Skeletal muscle tissue (tissue), 4 donors: ENCODE results near the gene ACBD6. TPM values are rescaled to one million over a fixed set of nuclear protein-coding genes. Genes with fewer than 3 reads are reported as not detected.

Experiments
- H3K27ac ChIP-seq: one replicate; pipeline ENCODE4 v1.7.0; 2013; ENCODE audit warnings: mild to moderate bottlenecking, low read depth, low read length, inconsistent platforms
- H3K27me3 ChIP-seq, 3 donors: one replicate each; pipeline ENCODE4 v1.7.0; 2013; ENCODE audit warnings: low read length in 3 of 3; ENCODE audit not compliant: control insufficient read depth in 3 of 3, insufficient read depth in 3 of 3
- H3K36me3 ChIP-seq, 3 donors: one replicate each; pipeline ENCODE4 v1.7.0; 2013; ENCODE audit warnings: low read length in 3 of 3; ENCODE audit not compliant: control insufficient read depth in 3 of 3, insufficient read depth in 3 of 3
- H3K4me1 ChIP-seq, 3 donors: one replicate each; pipeline ENCODE4 v1.7.0; 2013; ENCODE audit warnings: low read length in 3 of 3, mild to moderate bottlenecking in 3 of 3; ENCODE audit not compliant: control insufficient read depth in 3 of 3, insufficient read depth in 3 of 3
- H3K4me3 ChIP-seq, 3 donors: one replicate each; pipeline ENCODE4 v1.7.0; 2013; ENCODE audit warnings: low read length in 3 of 3
- H3K9ac ChIP-seq, 3 donors: one replicate each; pipeline ENCODE4 v1.7.0; 2013; ENCODE audit warnings: low read length in 3 of 3, mild to moderate bottlenecking in 3 of 3, moderate library complexity in 2 of 3, low read depth in 1 of 3
- H3K9me3 ChIP-seq, 3 donors: one replicate each; pipeline ENCODE4 v1.7.0; 2013; ENCODE audit warnings: low read length in 3 of 3; ENCODE audit not compliant: control insufficient read depth in 3 of 3
- total RNA-seq: library from RNA; depleted of rRNA; stranded (reverse); fragments of >200 nt; gene quantifications from one replicate; pipeline ENCODE4 v1.2.3, GENCODE V29; 2014
- donor health status: Osteomylitis.

Gene ACBD6
- total RNA-seq, 1 donor from 2014 or later = 40.7 TPM

DNA sequence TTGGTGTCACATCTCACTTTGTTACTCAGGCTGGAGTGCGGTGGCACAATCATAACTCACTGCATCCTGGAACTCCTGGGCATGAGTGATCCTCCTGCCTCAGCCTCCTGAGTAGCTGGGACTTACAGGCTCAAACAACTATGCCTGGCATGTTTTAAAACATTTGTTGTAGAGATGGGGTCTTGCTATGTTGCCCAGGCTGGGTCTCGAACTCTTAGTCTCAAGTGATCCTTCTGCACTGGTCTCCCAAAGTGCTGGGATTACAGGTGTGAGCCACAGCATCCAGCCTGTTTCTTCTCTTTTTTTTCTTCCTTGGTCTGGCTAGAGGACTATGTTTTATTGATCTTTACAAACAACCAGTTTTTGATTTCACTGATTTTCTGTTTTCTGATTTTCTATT is 207.7 kb downstream of the ACBD6 start:
- Histone ChIP-seq H3K4me3 (no peak overlapping the region), H3K4me1 (no peaks in the 10 kb centered on the region), H3K36me3 (no peaks in the 10 kb centered on the region), H3K9me3 (no peaks in the 10 kb centered on the region), H3K27me3 (no peaks in the 10 kb centered on the region), H3K9ac (no peak overlapping the region), H3K27ac (no peak overlapping the region)

DNA sequence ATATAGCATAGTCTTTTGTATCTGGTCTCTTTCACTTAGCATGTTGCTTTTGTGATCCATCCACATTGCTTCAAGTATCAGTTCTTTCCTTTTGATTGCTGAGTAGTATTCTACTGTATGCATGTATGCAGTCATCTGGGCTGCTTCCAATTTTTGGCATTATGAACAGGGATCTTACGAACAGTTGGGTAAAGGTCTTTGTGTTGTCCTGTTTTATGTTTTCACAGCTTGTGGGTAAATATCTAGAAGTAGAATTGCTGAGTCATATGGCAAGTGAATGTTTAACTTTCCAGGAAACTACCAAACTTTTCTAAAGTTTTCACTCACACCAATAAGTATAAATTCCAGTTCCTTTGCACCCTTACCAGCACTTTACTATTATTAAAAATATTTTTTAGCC is 211.4 kb downstream of the ACBD6 start:
- no peak overlapping the region for H3K9ac ChIP-seq
- no peak overlapping the region for H3K4me3 ChIP-seq
- H3K4me1 ChIP-seq = no peaks in the 10 kb centered on the region
- peaks cover 0 to 2% (median 0%) of the 10 kb centered on the region in 3 donors for H3K36me3 ChIP-seq
- no peaks in the 10 kb centered on the region for H3K27me3 ChIP-seq
- H3K9me3 ChIP-seq = no peaks in the 10 kb centered on the region
- no peak overlapping the region for H3K27ac ChIP-seq

DNA sequence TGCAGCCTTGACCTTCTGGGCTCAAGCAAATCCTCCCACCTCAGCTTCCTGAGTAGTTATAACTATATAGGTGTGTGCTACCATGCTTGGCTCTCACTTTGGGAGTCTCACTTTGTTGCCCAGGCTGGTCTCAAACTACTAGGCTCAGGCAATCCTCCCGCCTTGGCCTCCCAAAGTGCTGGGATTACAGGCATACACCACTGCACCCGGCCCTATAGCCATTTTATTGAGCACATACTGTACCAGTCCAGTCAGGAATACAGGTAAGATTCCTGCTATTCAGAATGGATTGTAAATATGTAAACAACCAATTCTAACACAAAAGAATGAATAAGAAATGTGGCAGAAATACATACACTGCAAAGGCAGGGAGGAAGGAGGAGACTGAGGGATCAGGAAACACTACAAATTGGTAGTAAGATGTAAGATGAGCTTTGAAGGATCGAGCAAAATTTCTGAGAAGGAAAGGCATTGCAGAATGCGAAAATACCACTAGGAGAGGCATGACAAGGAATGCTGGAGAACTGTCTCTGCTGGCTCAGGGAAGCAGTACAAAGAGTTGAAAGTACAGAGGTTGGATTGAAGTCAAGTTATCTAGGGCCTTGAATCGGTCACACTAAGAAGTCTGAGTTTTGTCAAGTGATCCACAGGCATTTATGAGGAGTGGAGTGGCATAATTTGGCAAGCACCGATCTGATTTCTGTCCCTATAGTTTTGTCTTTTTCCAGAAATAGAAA is 211.9 kb downstream of the ACBD6 start:
- Histone ChIP-seq H3K27me3 (no peaks in the 10 kb centered on the region), H3K4me3 (no peak overlapping the region), H3K27ac (no peak overlapping the region), H3K36me3 (peaks cover 0 to 2% (median 0%) of the 10 kb centered on the region in 3 donors), H3K4me1 (no peaks in the 10 kb centered on the region), H3K9me3 (no peaks in the 10 kb centered on the region), H3K9ac (no peak overlapping the region)

DNA sequence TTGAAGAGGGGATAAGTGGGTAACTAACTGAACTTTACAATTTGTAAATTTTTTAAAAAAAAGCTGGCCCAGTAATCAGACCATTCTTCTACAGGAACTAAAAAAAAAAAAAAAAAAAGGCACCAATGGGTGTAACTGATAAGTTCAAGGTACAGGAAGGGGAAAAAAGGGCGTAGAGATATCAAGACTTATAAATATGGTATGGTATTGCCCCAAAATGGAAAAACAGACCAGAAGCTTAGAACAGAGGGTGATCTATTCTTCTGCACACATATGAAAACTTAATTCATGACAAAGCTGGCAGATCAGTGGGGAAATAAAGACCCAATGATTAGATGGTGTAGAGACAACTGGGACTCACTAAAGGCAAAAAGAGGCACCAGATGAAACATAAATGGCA is 213.4 kb downstream of the ACBD6 start:
- no peak overlapping the region for H3K27ac ChIP-seq
- H3K9me3 ChIP-seq = no peaks in the 10 kb centered on the region
- no peaks in the 10 kb centered on the region for H3K27me3 ChIP-seq
- H3K4me1 ChIP-seq = no peaks in the 10 kb centered on the region
- H3K4me3 ChIP-seq = no peak overlapping the region
- no peak overlapping the region for H3K9ac ChIP-seq
- peaks cover 0 to 2% (median 0%) of the 10 kb centered on the region in 3 donors for H3K36me3 ChIP-seq

DNA sequence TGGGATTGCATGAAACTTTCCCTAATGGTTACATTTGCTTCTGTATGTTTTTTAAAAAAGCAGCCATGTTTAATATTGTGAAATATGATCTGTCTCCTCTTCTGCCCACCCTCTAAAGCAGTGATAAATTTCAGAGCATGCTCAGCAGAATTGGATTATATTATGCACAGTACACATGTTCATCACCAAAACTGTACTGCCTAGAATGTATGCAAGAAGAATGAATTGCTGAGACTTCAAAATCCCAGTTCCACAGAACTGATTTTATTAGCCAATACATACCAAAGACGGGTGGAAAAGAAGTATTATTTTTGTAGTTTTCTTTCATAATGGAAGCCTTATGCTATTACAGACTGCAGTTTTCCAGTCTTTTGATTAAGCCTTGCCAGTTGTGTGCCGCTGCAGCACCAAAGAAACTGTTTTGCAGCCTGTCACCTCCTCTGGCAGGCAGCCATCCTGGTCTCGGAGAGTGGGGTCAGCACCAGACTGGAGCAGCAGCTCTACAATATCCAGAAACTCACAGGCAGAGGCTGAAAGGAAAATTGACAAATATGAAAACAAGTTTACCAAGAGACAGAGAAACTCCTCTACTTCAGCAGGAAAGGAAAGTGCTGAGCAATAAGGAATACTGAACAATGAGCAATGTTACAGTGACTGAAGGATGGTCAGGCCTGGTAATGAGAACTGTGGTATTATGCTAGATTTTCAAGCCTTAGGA is 214.2 kb downstream of the ACBD6 start:
- Histone ChIP-seq H3K9ac (no peak overlapping the region), H3K27me3 (no peaks in the 10 kb centered on the region), H3K9me3 (no peaks in the 10 kb centered on the region), H3K4me3 (no peak overlapping the region), H3K27ac (peak overlapping the region; percentile 13), H3K36me3 (peaks cover 0 to 2% (median 0%) of the 10 kb centered on the region in 3 donors), H3K4me1 (no peaks in the 10 kb centered on the region)

DNA sequence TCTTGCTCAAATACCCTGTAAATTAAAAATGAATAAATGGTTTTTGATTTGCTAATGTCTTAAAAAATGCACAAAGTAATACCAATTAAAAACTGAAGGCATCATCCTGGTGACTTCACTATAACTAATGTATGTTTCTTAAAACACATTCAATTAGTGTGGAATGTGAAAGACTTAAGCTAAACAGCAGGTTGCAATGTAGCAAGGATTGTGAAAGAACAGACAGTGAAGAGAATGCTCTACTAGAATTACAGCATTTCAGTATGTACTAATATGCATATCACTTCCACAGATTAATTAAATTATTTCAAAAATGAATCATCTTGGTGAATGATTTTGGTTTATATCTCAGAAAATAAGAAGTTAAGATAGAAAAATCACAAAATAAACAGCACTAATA is 216.0 kb downstream of the ACBD6 start:
- H3K36me3 ChIP-seq = peaks cover 0 to 2% (median 0%) of the 10 kb centered on the region in 3 donors
- no peaks in the 10 kb centered on the region for H3K9me3 ChIP-seq
- no peak overlapping the region for H3K4me3 ChIP-seq
- no peaks in the 10 kb centered on the region for H3K4me1 ChIP-seq
- no peak overlapping the region for H3K27ac ChIP-seq
- H3K9ac ChIP-seq = no peak overlapping the region
- no peaks in the 10 kb centered on the region for H3K27me3 ChIP-seq

DNA sequence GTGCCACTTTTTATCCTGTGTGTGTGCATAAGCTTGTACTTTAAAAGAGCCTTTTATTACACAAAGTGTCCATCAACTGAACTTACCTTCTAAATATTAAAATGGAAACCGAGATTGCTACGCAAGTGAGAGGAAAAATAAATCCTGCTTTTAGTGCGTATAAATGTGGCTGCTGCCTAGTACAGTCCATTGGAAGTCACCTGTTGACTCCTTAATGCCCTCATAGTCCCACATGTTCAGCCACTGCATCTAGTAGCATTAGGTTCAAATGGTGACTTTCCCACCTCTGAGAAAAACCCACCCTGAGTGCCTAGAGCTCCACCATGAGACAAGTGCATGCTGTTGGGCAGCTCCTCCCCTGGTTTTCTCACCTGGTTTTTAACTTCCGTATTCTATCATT is 219.3 kb downstream of the ACBD6 start:
- Histone ChIP-seq H3K27me3 (no peaks in the 10 kb centered on the region), H3K9me3 (no peaks in the 10 kb centered on the region), H3K4me1 (peaks cover 0 to 5% (median 2%) of the 10 kb centered on the region in 3 donors), H3K4me3 (no peak overlapping the region), H3K9ac (no peak overlapping the region), H3K36me3 (peaks cover 0 to 2% (median 0%) of the 10 kb centered on the region in 3 donors), H3K27ac (no peak overlapping the region)

DNA sequence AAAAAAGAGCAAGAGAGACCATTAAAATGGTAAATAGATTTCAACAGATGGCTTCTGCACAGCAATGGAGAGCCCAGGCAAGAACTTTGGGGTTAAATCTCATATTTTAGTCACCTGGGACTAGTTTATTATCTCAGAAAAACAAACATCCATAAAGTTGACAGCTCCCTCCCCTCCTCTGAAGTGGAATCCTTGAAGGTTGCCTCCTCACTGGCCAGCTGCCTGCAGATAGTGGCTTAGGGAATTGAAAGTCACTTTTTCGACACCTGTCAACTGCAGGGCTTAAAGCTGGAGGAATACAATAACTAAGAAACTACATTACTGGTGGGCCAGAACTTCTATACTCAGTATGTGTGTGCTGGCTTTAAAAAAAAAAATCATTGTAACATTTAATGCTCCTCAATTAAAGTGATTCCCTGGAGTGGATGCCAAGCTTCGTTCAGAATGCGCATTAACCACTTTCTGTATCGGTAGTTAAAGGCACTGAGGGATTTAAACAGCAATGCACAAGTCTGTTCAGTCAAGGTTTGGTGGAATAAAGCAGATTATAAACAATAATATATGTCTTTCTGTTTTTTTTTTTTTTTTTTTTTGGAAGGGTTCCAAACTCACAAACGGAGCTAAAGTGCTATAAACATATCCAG is 219.9 kb downstream of the ACBD6 start:
- H3K4me3 ChIP-seq = no peak overlapping the region
- H3K9me3 ChIP-seq = no peaks in the 10 kb centered on the region
- no peaks in the 10 kb centered on the region for H3K27me3 ChIP-seq
- peaks cover 0 to 2% (median 0%) of the 10 kb centered on the region in 3 donors for H3K36me3 ChIP-seq
- H3K27ac ChIP-seq = no peak overlapping the region
- H3K4me1 ChIP-seq = peaks cover 0 to 8% (median 2%) of the 10 kb centered on the region in 3 donors
- no peak overlapping the region for H3K9ac ChIP-seq

DNA sequence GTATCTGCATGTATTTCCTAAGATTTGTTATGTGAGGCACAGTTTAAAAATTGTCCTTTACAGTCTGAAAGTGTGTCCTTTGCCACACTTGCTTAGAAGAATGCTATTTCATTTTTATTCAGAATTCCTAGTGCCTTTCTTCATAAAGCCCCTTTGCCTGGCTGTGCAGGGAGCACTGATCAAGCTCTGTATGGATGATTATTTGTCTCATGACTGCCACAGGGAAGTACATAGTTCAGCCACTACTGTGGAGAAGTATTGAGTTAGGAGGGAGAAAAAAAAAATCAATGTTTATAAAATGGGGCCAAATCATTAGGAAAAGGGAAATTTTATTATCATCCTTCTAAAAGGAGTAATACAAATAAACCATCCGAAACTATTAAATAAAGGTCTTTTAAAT is 220.9 kb downstream of the ACBD6 start:
- Histone ChIP-seq H3K9ac (no peak overlapping the region), H3K4me3 (no peak overlapping the region), H3K27ac (no peak overlapping the region), H3K27me3 (no peaks in the 10 kb centered on the region), H3K4me1 (peaks cover 4 to 17% (median 12%) of the 10 kb centered on the region in 3 donors), H3K36me3 (peaks cover 0 to 1% (median 0%) of the 10 kb centered on the region in 3 donors), H3K9me3 (no peaks in the 10 kb centered on the region)

DNA sequence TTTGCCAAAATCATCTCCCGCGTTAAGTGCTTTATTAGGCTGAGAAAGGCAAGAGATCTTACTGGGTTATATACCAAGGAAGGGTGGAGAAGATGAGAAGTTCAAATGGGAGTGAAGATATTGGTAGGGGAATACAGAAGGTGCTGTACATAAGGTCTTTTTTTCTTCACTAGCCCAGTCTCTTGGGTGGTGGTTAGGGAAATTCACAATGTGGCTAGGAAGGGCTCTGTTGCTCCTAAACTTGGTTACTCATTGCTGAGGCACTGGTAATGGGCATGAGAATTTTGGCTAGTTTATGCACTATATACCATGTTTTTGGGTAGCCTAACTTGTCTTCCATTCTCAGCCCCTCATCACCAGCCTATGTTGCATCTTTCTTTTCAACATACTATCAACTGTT is 221.8 kb downstream of the ACBD6 start:
- Histone ChIP-seq H3K4me3 (no peak overlapping the region), H3K9ac (no peak overlapping the region), H3K9me3 (no peaks in the 10 kb centered on the region), H3K4me1 (peaks cover 4 to 24% (median 21%) of the 10 kb centered on the region in 3 donors), H3K27ac (no peak overlapping the region), H3K36me3 (no peaks in the 10 kb centered on the region), H3K27me3 (no peaks in the 10 kb centered on the region)
